CD4-positive, alpha-beta T cell treated with Interleukin-12 subunit alpha and Interleukin-12 subunit beta, for 1 hour (primary cell): ENCODE results near the gene ADGRG1.
"Not testable (repeated sequence)": the region's sequence is repeated elsewhere in the genome, so short reads cannot be mapped to it uniquely, and the experiment has no call there.

Experiments used
- DNase-seq: peaks from one replicate; pipeline ENCODE4 v3.0.0-alpha.2; 2020

Gene ADGRG1

GRCh38 chr16:57628008-57628781, at the start of gene ADGRG1:
Gene ADGRG1 (plus strand): TSS chr16:57628630. CDS start chr16:57650288, 21,658 bp downstream.
- DNase-seq = peak; percentile 38

GRCh38 chr16:57579361-57579665, 49.1 kb upstream of the ADGRG1 start:
- no peak for DNase-seq

- no peak for DNase-seq
Observed at GRCh38 chr16:57585051-57585687, 43.3 kb upstream of the ADGRG1 start.

GRCh38 chr16:57588831-57589230, 39.6 kb upstream of the ADGRG1 start:
- DNase-seq = no peak

GRCh38 chr16:57589374-57589773, 39.1 kb upstream of the ADGRG1 start:
- DNase-seq = peak; percentile 43

GRCh38 chr16:57590654-57591085, 37.8 kb upstream of the ADGRG1 start:
- no peak for DNase-seq

- DNase-seq = peak; percentile 69
Observed at GRCh38 chr16:57591086-57591869, 37.2 kb upstream of the ADGRG1 start.

- DNase-seq = no peak
Observed at GRCh38 chr16:57591870-57592485, 36.5 kb upstream of the ADGRG1 start.

GRCh38 chr16:57592591-57593003, 35.8 kb upstream of the ADGRG1 start:
- DNase-seq = peak; percentile 78

GRCh38 chr16:57593021-57593420, 35.4 kb upstream of the ADGRG1 start:
- no peak for DNase-seq

- DNase-seq = no peak
Observed at GRCh38 chr16:57593990-57594389, 34.4 kb upstream of the ADGRG1 start.

- DNase-seq = no peak
Observed at GRCh38 chr16:57594531-57595031, 33.8 kb upstream of the ADGRG1 start.

- not testable (repeated sequence) for DNase-seq
Observed at GRCh38 chr16:57596234-57596633, 32.2 kb upstream of the ADGRG1 start.

- no peak for DNase-seq
Observed at GRCh38 chr16:57598437-57598836, 30.0 kb upstream of the ADGRG1 start.

GRCh38 chr16:57600048-57600835, 28.2 kb upstream of the ADGRG1 start:
- peak; percentile 35 for DNase-seq

- no peak for DNase-seq
Observed at GRCh38 chr16:57600952-57601580, 27.4 kb upstream of the ADGRG1 start.

- peak; percentile 64 for DNase-seq
Observed at GRCh38 chr16:57601801-57602478, 26.5 kb upstream of the ADGRG1 start.

GRCh38 chr16:57603115-57604024, 25.1 kb upstream of the ADGRG1 start:
- DNase-seq = no peak

- no peak for DNase-seq
Observed at GRCh38 chr16:57604177-57604576, 24.3 kb upstream of the ADGRG1 start.
